HG03565 (cell line): ENCODE data around the gene PNPLA1.

Source experiments
- ATAC-seq: cut with Tn5 transposase; IDR thresholded peaks from one replicate; pipeline ENCODE4 v1.9.1; 2021; ENCODE audit warnings: mild to moderate bottlenecking, moderate library complexity; ENCODE audit not compliant: unreplicated experiment

The PNPLA1 gene

DNA sequence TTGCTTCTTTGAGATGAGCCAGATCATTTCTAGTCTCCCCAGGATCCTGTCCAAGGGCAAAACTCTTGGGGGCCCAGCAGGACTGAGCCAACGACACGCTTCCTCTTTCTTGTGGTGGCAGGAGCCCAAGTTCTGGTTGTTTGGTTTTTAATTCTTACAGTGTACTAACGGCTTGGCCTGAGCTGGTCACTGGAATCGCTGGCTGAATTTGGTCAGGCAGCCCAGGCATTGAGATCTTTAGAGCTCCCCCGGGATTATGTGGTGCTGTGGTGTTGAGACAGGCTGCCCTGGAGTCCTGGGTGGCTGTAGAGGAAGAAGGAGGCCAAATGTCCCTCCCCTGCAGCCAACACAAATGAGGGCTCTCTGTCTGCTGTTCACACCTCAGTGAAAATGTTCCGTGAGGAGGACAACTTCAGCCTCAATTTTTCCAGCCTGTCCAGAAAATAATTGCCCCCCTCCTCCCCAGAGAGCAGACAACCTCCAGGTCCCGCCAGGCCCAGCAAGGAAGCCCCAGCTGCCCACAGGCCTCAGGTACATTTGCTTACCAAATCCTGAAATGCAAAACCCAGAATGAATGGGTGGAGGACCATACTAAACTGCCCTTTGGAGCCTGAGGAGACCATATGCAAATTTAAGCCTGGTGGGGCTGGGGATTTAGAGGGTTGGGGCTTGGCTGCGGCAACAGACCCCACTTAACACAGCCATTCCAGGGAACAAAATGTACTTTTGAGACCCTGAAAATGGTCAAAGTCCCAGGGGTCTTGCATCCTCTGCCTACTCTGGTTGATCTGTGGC, 43.2 kb downstream of the PNPLA1 start:
- ATAC-seq = no peak

DNA sequence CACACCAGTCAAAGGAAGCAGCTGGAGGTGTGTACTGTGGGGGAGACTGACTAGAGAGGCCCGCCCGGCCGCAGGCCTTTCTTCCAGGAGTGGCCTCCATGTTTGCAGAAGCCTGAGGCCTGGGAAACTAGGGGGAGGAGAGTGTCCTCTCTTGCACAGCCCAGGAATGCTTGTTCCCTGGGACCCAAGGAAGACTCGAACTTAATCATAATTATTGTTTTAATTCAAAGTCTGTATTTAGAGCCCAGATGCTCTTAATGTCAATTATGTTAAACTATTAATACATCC, 43.7 kb downstream of the PNPLA1 start:
- no peak for ATAC-seq

DNA sequence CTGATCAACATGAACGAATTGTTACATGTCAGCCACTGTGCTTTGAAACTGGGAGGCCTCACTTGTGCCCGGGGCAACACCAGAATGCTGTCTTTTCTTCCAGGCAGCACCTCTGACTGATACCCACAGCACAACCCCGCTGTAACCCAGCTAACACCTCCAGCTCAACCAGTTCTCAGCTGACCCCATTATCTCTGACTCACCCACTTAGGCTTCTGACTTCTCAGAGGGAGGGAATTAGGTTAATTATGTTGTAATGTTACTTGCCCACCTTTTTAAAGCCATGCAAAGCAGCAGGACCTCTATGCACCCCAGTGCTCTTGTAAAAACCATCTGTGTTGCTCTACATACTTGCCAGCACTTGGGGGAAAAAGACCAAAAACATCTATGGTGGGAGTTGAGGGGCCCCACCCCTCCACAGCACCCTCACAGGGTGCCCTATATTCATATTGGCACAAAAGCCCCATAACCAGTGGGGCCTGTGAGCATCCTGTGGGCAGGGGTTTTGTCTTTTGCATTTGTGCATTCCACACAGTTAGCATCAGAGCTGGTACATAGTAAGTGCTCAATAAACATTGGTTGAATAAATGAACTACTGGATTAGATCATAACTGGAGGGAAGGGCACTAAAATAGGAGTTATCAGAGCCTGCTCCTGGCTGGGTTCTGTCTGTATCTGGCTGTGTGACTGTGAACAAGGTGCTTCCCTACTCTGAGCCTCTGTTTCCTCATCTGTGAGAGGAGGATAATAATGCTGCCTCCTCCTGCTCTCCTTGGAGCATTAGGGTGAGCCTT, 44.6 kb downstream of the PNPLA1 start:
- no peak for ATAC-seq

DNA sequence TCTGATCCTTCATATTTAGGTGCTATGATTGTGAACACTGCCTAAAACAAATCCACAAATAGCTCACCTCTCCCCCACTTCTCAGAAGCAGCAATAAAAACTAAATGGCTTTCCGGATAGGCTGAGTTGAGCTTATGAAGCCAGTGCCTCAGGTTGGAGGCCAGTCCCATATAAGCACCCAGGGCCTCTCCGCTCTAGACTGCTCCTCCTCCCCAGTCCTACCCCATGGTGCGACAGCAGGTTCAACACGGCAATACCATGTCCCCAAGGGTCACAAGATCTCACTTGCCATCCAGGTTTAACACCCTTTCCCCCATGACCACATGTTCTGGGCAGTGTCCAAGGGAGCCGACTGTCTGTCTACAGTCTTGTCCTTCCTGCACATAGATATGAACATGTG, 46.1 kb downstream of the PNPLA1 start:
- ATAC-seq = no peak

DNA sequence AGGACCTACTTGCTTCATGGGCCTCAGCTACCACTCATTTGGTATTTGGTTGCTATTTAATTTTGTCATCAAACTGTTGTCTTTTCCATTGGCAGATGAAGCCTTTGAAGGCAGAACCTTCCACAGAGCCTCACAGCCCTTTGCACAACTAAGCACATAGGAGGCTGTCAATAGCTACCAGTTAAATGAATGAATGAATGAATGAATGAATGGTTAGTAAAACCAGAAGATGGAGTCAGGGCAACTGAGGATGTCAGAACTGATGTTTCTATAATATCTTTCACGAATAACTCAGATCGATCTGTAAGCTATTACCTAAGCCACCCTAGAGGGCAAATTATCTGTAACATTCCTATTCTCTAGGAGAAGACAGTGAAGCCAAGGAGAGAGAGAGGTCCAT, 47.8 kb downstream of the PNPLA1 start:
- ATAC-seq = no peak

DNA sequence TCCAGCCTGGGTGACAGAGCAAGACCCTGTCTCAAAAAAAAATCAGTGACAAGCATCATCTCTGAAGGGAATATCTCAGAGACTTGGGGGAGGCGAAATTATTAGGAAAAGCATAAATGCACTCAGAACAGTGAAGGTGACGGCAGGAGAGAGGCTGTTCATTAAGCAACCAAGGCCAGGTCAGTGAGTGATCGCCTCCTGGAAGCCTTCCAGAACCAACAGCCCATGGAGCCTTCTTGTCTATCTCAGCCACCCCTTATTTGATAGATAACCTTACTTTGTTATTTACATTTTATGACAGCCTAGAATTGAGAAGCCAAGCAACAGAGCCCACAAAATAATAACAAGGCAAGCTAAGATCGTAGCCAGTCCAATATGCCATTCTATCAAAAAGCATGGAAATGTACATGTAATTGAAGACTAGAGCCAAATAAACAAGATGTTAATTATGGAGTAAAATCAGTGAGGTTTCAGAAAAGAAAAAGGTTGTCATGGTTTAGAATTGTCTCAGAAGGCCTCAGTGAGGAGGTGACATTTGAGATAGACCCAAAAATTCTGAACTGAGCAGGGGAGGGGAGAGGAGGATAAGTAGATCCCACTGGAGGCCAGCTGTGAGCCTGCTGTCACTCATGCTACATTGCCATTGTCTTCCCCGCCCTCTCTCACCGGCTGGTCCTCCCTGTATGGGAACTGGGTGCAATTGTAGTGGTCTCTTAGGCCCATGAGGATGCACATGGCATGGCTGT, 49.0 kb downstream of the PNPLA1 start:
- ATAC-seq = no peak

DNA sequence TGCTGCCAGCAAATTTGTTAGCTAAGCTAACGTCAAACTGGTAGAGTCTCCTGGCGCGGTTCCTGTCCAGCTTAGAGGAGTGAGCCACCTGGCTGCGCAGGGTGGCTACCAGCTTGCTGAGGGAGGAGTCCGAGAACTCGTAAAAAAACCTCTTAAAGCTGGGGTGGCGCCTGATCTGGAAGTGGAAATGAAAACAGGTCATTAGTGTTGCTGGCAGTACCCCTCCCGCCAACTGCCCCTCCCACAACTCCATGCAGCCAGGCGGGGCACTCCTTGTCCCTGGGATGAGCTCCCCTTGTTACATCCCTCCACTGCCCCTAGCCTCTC, 49.5 kb downstream of the PNPLA1 start:
- ATAC-seq = no peak

DNA sequence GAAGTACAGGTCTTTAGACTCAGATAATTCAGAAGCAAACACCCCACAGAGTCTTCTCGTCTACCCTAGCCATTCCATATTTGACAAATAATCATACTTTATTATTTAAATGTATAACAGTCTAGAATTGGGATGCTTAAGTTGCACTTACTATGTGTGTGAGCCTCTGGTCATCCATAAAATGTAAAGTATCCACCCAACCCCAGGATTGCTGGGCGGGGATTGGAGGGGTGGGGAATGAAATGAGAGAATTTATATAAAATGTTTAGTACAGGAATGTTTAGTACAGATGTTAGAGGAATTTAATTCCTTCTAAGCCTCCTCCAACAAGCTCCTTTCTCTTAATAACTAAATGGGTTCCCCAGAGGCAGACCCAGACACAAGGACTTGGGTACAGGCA, 50.0 kb downstream of the PNPLA1 start:
- no peak for ATAC-seq

DNA sequence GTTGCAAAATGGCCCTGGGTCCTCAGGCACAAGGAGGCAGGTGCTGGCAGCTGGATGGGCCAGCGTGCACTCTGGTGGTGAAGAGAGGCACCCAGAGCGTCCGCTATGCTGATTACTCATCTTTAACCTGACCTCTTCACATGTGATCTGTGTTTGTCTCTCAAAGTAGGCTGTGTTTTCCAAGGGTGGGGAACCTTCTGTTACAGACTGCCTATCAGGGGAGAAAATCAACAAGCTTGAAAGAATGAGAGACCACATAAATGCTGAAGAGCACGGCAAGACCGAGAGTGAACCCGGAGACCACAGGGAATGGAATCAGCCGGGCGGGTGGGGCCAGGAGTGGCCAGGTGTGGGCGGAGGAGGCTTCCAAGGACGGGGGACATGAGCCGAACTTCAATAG, 50.6 kb downstream of the PNPLA1 start:
- ATAC-seq = no peak

DNA sequence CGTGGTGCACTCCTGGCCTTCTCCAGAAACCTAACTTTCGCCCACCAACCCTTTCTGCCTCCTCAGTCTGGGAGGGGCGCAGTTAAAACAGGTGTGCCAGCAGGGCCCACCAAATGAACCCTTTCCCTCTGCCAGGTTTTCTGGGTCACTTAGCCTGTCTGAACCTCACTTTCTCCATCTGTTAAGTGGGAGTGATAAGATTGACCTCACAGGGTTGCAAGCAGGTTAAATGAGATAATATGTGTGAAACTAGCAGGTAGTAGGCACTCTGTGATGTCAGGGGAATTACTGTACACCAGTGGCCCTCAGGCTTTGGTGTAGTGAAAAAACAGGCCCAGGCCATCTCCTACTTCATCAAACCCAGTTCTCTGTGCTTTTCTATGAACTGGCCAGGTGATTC, 52.7 kb downstream of the PNPLA1 start:
- ATAC-seq = no peak

DNA sequence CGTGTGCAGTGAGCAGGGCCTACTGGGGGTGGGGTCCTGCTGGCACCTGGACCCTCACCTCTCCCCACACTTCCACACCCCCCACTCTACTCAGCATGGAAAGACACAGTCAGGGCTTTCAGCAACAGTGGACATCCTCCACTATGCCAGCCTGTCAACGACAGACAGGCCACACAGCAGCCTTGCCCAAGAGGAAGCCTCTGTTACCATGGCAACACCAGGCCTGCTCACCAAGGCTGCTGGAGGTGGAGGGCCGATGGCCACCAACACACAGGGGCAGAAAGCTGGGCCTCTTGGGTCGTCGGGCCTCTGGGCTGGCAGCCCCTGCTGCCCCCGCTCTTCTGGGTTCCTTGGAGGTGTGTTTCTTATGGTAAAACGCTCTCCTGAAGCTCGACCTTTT, 53.2 kb downstream of the PNPLA1 start:
- ATAC-seq = no peak

DNA sequence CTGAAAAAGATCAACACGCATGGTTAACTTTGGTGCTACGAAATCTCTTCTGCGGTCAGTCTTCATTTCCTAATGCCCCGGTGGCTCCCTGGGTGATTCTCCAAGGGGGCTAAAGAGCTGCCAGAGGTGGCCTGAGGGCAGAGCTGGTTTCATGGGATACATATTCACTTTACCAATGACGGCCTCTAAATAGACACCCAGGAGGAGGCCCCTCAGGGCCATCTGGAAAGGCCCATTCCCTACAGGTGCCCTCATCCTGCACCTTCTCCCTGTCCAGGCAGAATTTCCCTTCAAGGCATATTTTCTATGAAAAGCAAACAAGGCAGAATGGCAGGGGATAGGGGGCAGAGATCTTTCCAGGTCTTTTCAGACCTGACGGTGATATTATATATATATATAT, 54.3 kb downstream of the PNPLA1 start:
- ATAC-seq = no peak

DNA sequence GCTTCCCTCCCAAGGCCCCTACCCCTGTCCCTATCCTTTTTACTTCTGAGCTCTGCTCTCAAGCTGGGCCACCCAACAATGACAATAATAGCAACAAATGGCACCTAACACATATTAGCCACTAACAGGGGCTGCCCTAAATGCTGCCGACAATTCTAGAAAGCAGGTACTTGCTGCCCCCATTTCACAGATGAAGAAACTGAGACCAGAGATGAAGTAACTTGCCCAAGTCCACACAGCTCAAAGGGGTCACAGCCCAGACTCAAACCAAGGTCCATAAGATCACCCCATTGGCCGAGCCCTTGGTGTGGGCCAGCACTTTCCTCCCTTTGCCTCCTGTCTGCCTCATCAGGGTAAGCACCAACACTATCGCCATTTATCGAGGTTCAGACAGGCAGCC, 54.9 kb downstream of the PNPLA1 start:
- no peak for ATAC-seq

DNA sequence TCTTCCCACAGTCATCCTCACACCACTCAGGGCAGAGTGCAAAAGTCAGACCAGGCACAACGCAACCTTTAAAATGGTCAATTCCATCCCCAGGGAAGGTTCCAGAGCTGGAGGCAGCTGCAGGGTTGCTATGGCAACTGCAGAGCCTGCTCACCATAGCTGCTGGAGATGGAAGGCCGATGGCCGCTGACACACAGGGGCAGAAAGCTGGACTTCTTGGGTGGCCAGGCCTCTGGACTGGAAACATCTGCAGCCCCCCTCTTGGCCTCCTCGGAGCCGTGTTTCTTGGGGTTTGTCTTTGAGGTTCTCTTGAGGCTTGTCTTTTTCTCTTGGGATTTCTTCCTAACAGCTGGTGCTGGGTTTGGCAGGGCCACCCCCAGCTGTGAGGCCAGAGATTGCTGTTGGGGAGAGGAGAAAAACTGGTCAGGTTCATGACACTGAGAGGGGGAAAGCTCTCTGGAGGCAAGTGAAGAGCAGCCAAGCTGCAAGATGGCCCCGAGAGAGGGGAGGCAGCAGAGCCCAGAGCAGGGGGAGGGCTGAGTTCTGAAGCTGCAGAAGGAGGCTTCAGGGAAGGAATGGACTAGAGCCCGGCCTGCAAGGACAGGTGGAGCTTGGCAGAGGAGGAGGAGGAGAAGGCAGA, 56.6 kb downstream of the PNPLA1 start:
- no peak for ATAC-seq

DNA sequence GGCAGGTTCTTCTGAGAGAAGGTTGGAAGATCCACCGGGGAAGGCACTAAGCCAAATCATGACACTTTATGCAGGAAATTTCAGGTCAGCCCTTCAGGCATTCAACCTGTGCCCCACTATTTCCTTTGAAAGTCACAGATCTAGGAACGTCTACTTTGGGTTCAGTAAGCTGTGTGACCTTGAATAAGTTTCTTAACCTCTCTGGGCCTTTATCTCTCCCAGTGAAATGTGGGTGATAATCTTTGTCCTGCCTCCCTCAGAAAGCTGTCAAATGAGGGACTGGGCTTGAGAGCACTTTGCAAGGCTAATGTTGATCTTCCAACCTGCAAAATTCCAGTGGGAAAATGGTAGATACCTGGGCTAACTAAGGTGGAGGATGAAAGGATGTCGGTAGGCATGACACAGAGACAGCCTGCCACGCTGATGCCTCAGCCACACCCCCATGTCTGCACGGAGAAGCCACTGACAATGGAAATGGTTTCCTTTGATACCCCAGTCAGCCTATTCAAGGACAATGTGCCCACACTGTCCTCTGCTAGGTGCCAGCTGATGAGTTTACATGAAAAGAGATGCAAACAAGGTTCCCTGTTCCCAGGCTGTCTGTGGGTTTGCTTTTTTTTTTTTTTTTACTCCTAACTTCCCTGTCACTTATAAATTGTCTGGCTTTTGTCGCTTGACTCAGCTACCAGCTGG, 57.5 kb downstream of the PNPLA1 start:
- ATAC-seq = no peak

DNA sequence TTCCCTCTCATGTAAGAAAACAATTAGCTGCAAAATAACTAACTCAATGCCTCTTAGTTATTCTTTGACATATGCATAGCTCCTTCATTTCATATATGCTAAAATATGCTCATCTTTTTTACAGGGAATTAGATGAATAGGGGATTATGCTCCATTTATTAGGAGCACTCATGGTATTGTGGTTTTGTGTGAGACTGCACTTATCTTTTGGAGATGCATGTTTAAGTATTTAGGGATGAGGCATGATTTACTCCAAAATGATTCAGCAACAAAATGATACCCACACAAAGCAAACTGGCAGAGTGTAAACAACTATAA, 58.0 kb downstream of the PNPLA1 start:
- no peak for ATAC-seq

DNA sequence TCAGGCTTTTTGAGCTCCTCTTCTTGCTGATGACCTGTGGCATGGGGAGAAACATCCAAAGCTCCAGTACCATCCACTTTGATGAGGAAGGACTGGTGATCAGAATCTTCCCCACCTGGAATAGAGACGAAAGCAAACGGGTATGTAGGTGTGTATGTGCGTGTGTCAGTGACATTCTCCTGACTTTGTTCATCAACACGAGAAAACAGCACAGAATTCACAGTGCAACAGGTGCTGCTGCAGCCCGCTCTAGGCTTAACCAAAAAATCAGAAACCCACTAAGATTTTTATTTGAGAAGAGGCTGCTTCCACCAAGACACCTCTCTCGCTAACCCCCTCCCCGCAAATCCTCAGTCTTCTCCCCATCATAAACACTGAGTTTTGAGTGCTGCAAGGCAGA, 58.7 kb downstream of the PNPLA1 start:
- ATAC-seq = no peak

DNA sequence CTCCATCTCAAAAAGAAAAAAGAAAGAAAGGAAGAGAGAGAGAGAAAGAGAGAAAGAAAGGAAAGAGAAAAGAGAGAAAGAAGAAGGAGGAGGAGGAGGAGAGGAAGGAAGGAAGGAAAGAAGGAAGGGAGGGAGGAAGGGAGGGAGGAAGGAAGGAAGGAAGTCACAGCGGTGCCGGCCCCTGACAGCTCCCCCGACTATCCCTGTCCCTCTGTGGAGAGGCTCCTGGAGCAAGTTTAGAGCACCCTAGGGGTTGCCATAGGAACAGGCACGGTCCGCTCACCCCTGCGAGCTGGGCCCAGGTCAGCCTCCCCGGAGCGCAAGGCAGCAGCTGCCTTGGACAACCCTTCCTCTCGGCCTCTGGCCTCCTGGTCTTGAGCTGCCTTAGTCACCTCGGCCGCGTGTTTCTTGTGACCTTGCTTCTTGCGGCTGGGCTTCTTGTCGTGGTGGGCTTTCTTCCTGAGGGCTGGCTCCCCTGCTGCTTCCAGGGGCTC, 60.0 kb downstream of the PNPLA1 start:
- no peak for ATAC-seq

DNA sequence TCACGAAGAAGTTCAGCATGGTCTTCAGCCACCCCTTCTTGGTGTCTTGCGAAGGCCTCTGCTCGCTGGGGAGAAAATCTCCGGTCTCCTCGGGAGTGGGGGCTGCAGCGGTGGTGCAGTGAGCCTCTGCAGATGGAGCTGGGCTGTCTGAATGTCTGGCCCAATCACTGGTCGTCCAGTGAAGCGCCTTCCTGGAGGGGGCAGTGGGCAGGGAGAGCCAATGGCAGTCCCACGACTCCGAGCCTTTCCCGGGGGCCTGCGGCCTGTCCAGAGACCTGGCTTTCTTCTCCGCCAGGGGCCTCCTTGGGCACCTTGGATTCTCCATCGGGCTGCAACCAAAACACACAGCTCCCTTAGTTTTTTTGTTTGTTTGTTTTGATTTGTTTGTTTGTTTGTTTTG, 60.5 kb downstream of the PNPLA1 start:
- no peak for ATAC-seq

DNA sequence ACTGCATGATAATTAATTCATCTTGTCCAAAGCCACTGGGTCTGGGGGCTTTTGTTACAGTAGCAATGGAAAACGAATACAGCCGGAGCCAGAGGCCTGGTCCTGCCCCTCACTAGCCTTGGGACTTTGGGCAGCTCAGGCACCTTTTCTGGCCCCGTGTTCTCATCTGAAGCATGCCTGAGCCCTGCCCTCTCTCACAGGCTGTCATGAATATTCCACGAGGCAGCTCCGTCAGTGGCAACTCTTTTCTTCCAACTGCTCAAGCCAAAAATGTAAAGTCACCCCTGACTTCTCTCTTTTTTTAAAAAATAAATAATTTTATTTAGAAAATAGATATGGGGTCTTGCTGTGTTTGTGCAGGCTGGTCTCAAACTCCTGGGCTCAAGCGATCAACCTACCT, 61.5 kb downstream of the PNPLA1 start:
- no peak for ATAC-seq
